Fibroblast of the aortic adventitia (primary cell): ENCODE measurements around the gene SLC25A42. TPM values are rescaled to one million over a fixed set of nuclear protein-coding genes. Genes with fewer than 3 reads are reported as not detected.

ENCODE experiments used
- DNase-seq: peaks from one replicate; pipeline ENCODE4 v3.0.0-alpha.2; 2010; ENCODE audit warnings: low read depth
- H3K4me3 ChIP-seq: 2 replicates; pipeline ENCODE4 v1.5.1; 2011; ENCODE audit warnings: low read depth, mild to moderate bottlenecking, control low read depth, low read length, moderate library complexity
- CTCF ChIP-seq: IDR thresholded peaks from 2 replicates; pipeline ENCODE4 v1.5.1; 2011; ENCODE audit warnings: mild to moderate bottlenecking, low read length, control low read depth, inconsistent platforms; ENCODE audit not compliant: insufficient read depth
- total RNA-seq: library from RNA; depleted of rRNA; stranded (reverse); fragments of >200 nt; gene quantifications from 2 replicates; pipeline ENCODE4 v1.2.3, GENCODE V29; 2012; ENCODE audit warnings: low replicate concordance

Gene SLC25A42
- total RNA-seq, 1 donor, result 4.8 TPM

- H3K4me3 ChIP-seq, result no peak overlapping the region
- TF ChIP-seq CTCF, result no peak
- DNase-seq, result no peak
These were observed 13.7 kb upstream of the SLC25A42 start for GRCh38 chr19:19050104-19050503.

- H3K4me3 ChIP-seq, result no peak overlapping the region
- DNase-seq, result no peak
- TF ChIP-seq CTCF, result no peak
These were observed 13.1 kb upstream of the SLC25A42 start for GRCh38 chr19:19050731-19051130.

GRCh38 chr19:19051478-19052213 lies 12.1 kb upstream of the SLC25A42 start:
- TF ChIP-seq CTCF, result no peak
- DNase-seq, result no peak
- no peak overlapping the region for H3K4me3 ChIP-seq

GRCh38 chr19:19052921-19053320 lies 10.9 kb upstream of the SLC25A42 start:
- no peak for TF ChIP-seq CTCF
- H3K4me3 ChIP-seq, result no peak overlapping the region
- DNase-seq, result no peak

- TF ChIP-seq CTCF, result peak; percentile 66
- no peak overlapping the region for H3K4me3 ChIP-seq
- peak; percentile 61 for DNase-seq
These were observed 10.1 kb upstream of the SLC25A42 start for GRCh38 chr19:19053508-19054314.

GRCh38 chr19:19054315-19054938 lies 9.4 kb upstream of the SLC25A42 start:
- no peak for TF ChIP-seq CTCF
- no peak overlapping the region for H3K4me3 ChIP-seq
- no peak for DNase-seq
